ENCODE data around the gene SKP1. TPM values are rescaled to one million over a fixed set of nuclear protein-coding genes. Genes with fewer than 3 reads are reported as not detected.
A peak's percentile ranks its signal among the peaks of the same experiment; 100 is the strongest.

The SKP1 gene
- total RNA-seq, 3 donors from 2014 or later (not counting 1 experiment from before 2014, with no cell fraction given): 301 to 338 (median 315) TPM

DNA sequence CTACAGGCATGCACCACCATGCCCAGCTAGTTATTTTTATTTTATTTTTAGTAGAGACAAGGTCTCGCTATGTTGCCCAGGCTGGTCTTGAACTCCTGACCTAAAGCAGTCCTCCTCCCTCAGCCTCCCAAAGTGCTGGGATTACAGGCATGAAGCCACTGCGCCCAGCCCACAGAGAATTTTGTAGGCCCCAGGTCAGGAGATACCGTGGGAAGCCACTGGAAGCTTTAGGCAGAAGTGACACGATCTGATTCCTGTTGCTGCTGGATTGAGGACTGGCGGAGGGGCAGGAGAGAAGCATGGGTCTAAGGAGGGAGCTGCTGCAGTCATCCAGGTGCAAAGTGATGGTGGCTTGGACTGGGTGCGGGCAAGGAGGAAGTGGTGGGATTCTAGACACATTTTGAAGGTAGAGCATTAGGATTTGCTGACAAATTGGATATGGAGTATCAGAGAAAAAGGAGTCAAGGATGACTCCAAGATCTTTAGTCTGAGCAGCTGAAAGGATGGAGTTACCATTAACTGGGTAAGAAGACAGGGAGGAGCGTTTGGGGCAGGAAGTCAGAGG is 41.6 kb downstream of the SKP1 start:
- Mint-ChIP-seq H3K4me1 (peaks cover 44 to 85% of the 10 kb centered on the region in 2 donors), H3K27me3 (ENCODE audit: low read depth in 2 of 2) (no peaks in the 10 kb centered on the region), H3K4me3 (peak overlapping the region; percentile 18), H3K9me3 (no peaks in the 10 kb centered on the region), H3K27ac (peak overlapping the region; percentile 98), H3K36me3 (no peaks in the 10 kb centered on the region)
- no peaks in the 10 kb centered on the region for H3K27me3 ChIP-seq (ENCODE audit: control insufficient read depth, insufficient read depth, low read length)
- peak overlapping the region; percentile 68 for H3K27ac ChIP-seq (ENCODE audit: low read length)
- H3K4me3 ChIP-seq (ENCODE audit: low read length): no peak overlapping the region
- peaks cover 60% of the 10 kb centered on the region for H3K36me3 ChIP-seq (ENCODE audit: control insufficient read depth, insufficient read depth, low read length)
- no peaks in the 10 kb centered on the region for H3K9me3 ChIP-seq (ENCODE audit: control insufficient read depth, insufficient read depth, low read length)
- TF ChIP-seq, protein P1, sequence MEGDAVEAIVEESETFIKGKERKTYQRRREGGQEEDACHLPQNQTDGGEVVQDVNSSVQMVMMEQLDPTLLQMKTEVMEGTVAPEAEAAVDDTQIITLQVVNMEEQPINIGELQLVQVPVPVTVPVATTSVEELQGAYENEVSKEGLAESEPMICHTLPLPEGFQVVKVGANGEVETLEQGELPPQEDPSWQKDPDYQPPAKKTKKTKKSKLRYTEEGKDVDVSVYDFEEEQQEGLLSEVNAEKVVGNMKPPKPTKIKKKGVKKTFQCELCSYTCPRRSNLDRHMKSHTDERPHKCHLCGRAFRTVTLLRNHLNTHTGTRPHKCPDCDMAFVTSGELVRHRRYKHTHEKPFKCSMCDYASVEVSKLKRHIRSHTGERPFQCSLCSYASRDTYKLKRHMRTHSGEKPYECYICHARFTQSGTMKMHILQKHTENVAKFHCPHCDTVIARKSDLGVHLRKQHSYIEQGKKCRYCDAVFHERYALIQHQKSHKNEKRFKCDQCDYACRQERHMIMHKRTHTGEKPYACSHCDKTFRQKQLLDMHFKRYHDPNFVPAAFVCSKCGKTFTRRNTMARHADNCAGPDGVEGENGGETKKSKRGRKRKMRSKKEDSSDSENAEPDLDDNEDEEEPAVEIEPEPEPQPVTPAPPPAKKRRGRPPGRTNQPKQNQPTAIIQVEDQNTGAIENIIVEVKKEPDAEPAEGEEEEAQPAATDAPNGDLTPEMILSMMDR (IDR thresholded peaks at IDR 0.05): no peak
- DNase-seq (no peak), ATAC-seq (no peak)
- WGBS (ENCODE audit: insufficient coverage): 93% methylated on average over 7 of the region's 7 CpGs
- intact Hi-C loops (cut with micrococcal nuclease): no loop called here
- peaks cover 100% of the 10 kb centered on the region for H3K4me1 ChIP-seq (ENCODE audit: control insufficient read depth, insufficient read depth, low read length)

- H3K27ac ChIP-seq (ENCODE audit: low read length): peak overlapping the region; percentile 98
- no peaks in the 10 kb centered on the region for H3K9me3 ChIP-seq (ENCODE audit: control insufficient read depth, insufficient read depth, low read length)
- H3K27me3 Mint-ChIP-seq (ENCODE audit: low read depth in 2 of 2): no peaks in the 10 kb centered on the region
- H3K4me3 Mint-ChIP-seq: no peak overlapping the region
- peaks cover 100% of the 10 kb centered on the region for H3K4me1 ChIP-seq (ENCODE audit: control insufficient read depth, insufficient read depth, low read length)
- H3K4me3 ChIP-seq (ENCODE audit: low read length): no peak overlapping the region
- peaks cover 51% of the 10 kb centered on the region for H3K36me3 ChIP-seq (ENCODE audit: control insufficient read depth, insufficient read depth, low read length)
- H3K27ac Mint-ChIP-seq: peak overlapping the region; percentile 98
- no peaks in the 10 kb centered on the region for H3K36me3 Mint-ChIP-seq
- DNase-seq (peak in 1 of 2 donors; percentile 14), ATAC-seq (no peak)
- peaks cover 52 to 88% of the 10 kb centered on the region in 2 donors for H3K4me1 Mint-ChIP-seq
- intact Hi-C loops (cut with micrococcal nuclease): loop anchor here (2.0 kb wide), 2 partner anchors 19 to 33 kb away; partner anchors contain the start of gene TCF7
- H3K9me3 Mint-ChIP-seq: no peaks in the 10 kb centered on the region
- TF ChIP-seq, protein P1 (IDR thresholded peaks at IDR 0.05): no peak
- WGBS (ENCODE audit: insufficient coverage): 98% methylated on average over 6 of the region's 6 CpGs
- H3K27me3 ChIP-seq (ENCODE audit: control insufficient read depth, insufficient read depth, low read length): no peaks in the 10 kb centered on the region
Observed at GRCh38 chr5:134133995-134134541, 42.7 kb downstream of the SKP1 start.

DNA sequence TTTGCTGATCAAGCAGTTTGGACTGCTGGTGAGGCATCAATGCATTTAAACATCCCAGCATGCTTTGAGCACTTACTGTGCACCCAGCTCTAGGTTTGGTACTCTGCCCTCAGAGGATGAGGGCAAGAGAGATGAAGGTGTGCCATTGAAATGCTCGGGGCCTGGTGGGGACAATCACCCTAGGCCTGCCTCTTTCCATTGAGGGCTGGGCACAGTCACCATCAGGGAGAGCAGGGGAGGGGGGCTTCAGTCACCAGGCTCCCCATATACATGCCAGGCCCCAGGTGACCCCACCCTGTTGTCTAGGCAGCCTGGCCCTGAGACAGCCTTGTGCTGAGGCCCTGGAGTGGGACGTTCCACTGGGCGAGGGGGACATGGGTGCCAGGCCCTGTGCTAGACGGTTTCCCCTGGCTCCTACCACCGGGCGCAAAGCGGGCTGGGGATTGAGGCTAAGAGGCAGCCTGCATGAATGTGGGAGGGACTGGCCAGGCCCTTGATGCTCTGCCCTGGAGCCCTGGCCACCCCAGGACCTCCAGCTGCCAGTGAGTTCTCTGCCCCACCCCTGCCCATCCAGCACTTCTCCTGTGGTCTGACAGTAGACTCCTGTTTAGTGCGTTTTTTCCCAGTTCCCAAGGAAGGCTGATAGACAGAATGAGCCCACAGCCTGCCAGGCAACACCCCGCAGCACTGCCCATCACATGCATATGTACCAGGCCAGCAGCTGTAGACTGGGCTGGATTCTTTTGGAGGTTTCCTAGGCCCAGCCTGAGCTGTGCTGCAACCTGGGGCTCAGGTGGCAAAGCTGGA is 43.4 kb downstream of the SKP1 start:
- peak overlapping the region; percentile 98 for H3K27ac ChIP-seq (ENCODE audit: low read length)
- H3K4me1 ChIP-seq (ENCODE audit: control insufficient read depth, insufficient read depth, low read length): peaks cover 100% of the 10 kb centered on the region
- TF ChIP-seq, protein P1 (IDR thresholded peaks at IDR 0.05): no peak
- Mint-ChIP-seq H3K27ac (peak overlapping the region; percentile 98), H3K9me3 (no peaks in the 10 kb centered on the region), H3K4me1 (peaks cover 57 to 89% of the 10 kb centered on the region in 2 donors), H3K4me3 (peak overlapping the region; percentile 85), H3K27me3 (ENCODE audit: low read depth in 2 of 2) (no peaks in the 10 kb centered on the region), H3K36me3 (no peaks in the 10 kb centered on the region)
- DNase-seq: peak; percentile 19 to 55
- no peak for ATAC-seq
- intact Hi-C loops (cut with micrococcal nuclease): loop anchor here (2.0 kb wide), 2 partner anchors 19 to 33 kb away; partner anchors contain the start of gene TCF7
- WGBS (ENCODE audit: insufficient coverage): 82% methylated on average over 9 of the region's 9 CpGs
- no peaks in the 10 kb centered on the region for H3K9me3 ChIP-seq (ENCODE audit: control insufficient read depth, insufficient read depth, low read length)
- no peak overlapping the region for H3K4me3 ChIP-seq (ENCODE audit: low read length)
- no peaks in the 10 kb centered on the region for H3K27me3 ChIP-seq (ENCODE audit: control insufficient read depth, insufficient read depth, low read length)
- peaks cover 47% of the 10 kb centered on the region for H3K36me3 ChIP-seq (ENCODE audit: control insufficient read depth, insufficient read depth, low read length)

Measured in natural killer cell (primary cell).